Measurements from ENCODE around the gene ADAMTS8. TPM values are rescaled to one million over a fixed set of nuclear protein-coding genes. Genes with fewer than 3 reads are reported as not detected.

ADAMTS8 gene
- total and polyA plus RNA-seq, 10 of the 15 experiments (the other 5 are each of a cell fraction or from before 2014, with no cell fraction given), result not detected

DNA sequence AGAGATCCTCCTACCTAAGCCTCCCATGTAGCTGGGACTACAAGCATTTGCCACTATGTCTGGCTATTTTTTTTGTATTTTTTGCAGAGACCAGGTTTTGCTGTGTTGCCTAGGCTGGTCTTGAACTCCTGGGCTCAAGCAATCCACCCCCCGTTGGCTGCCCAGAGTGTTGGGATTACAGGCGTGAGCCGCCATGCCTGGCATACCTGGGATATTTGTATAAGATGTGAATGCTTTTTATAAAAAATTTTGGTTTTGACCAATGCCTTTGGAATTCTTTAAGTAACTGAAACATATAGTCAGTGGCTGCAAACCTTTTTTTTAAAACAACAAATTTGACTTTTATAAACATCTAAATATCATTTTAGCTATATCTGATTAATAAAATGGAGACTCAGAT, 42.4 kb downstream of the ADAMTS8 start:
- 50% methylated on average over 3 of the region's 3 CpGs for WGBS (ENCODE audit: insufficient coverage, insufficient replicate concordance, low lambda C conversion rate, missing lambda C conversion rate)
- no peak for TF ChIP-seq NR2C2 (IDR thresholded peaks at IDR 0.05; ENCODE audit: borderline replicate concordance, control insufficient read depth, insufficient read length, low read depth)
- POLR2A ChIA-PET, result no interaction called here
- Histone ChIP-seq H3K4me1 (ENCODE audit: control insufficient read depth, insufficient read depth, low read length) (no peaks in the 10 kb centered on the region), H3K9ac (ENCODE audit: control insufficient read depth, insufficient read depth, low read length) (no peak overlapping the region), H3K36me3 (ENCODE audit: control insufficient read depth in 2 of 2, insufficient read depth in 2 of 2, low read length in 1 of 2) (no peaks in the 10 kb centered on the region), H3K4me2 (ENCODE audit: control insufficient read depth, insufficient read depth) (no peak overlapping the region), H3K9me3 (replicated peaks; ENCODE audit: control insufficient read depth, insufficient read depth, low read length) (no peaks in the 10 kb centered on the region), H4K20me1 (ENCODE audit: control insufficient read depth, insufficient read depth) (no peaks in the 10 kb centered on the region), H3K4me3 (no peak overlapping the region), H3K27me3 (replicated peaks in 1 of 2; ENCODE audit: control insufficient read depth in 2 of 2, insufficient read depth in 2 of 2, low read length in 1 of 2) (no peaks in the 10 kb centered on the region; a peak in 2 of 4 replicates), H3K79me2 (ENCODE audit: control insufficient read depth, insufficient read depth, low read length) (no peaks in the 10 kb centered on the region), H2AFZ (ENCODE audit: control insufficient read depth, low read depth, low read length) (no peak overlapping the region), H3K27ac (ENCODE audit: control insufficient read depth, insufficient read depth) (no peak overlapping the region)
- intact Hi-C loops (cut with micrococcal nuclease; ENCODE audit: unreplicated experiment) (no loop called here), in situ Hi-C loops (cut with MboI) (no loop called here)
- CTCF ChIA-PET, result no interaction called here
- ATAC-seq (no peak), DNase-seq (ENCODE audit: low read depth, low spot score) (no peak), FAIRE-seq (no peak)
- RAD21 ChIA-PET (ENCODE audit: unreplicated experiment), result no interaction called here
- BruUV-seq (replicated peaks), result no TSS peak
- SMC1A ChIA-PET (ENCODE audit: uncharacterized antibody, unreplicated experiment), result no interaction called here

DNA sequence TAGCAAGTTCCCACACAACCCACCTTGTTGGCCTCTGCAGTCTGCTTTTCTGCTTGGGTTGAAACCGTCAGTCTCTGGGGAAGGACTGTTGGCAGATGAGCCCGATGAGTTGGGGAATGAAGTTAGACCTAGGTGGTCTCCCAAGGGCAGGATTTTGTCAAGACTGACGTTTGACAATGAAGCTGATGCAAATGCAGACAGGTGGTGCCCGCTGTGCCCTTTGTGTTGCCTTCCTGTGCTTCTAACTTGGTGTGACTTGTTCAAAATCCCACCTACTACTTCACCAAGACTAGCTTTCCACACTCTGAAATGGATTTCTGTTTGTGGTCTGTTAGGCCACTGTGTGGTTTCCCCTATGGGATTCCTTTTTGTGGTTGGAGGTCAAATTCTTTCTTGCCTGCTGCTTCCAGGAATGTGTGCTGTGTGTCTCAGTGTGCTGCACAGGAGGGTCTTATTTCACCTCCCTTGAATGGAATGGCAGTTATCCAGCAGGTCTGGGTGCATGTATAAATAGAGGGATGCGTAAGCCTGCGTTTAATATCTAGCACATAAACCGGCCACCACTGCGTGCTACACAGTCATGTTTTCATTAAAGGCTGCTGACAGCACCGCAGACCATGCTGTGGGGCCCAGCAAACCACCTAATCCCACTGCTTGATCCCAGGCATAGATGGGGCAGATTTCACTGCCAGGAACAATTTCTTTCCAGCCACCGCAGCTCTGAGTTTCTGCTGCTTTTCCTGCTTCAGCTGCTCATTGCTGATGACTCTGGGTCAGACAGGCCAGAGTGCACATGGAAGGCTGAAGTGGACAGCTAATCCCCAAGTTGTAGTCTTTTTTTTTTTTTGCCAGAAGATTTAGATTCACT, 44.8 kb downstream of the ADAMTS8 start:
- SMC1A ChIA-PET (ENCODE audit: uncharacterized antibody, unreplicated experiment), result no interaction called here
- POLR2A ChIA-PET, result no interaction called here
- no peak for FAIRE-seq
- BruUV-seq (replicated peaks), result no TSS peak
- no peak for DNase-seq (ENCODE audit: low read depth, low spot score)
- WGBS (ENCODE audit: insufficient coverage, insufficient replicate concordance, low lambda C conversion rate, missing lambda C conversion rate), result 39% methylated on average over 10 of the region's 10 CpGs
- Histone ChIP-seq H2AFZ (ENCODE audit: control insufficient read depth, low read depth, low read length) (no peak overlapping the region), H3K4me1 (ENCODE audit: control insufficient read depth, insufficient read depth, low read length) (no peaks in the 10 kb centered on the region), H3K79me2 (ENCODE audit: control insufficient read depth, insufficient read depth, low read length) (no peaks in the 10 kb centered on the region), H3K36me3 (ENCODE audit: control insufficient read depth in 2 of 2, insufficient read depth in 2 of 2, low read length in 1 of 2) (no peaks in the 10 kb centered on the region), H3K4me2 (ENCODE audit: control insufficient read depth, insufficient read depth) (no peak overlapping the region), H3K27me3 (replicated peaks in 1 of 2; ENCODE audit: control insufficient read depth in 2 of 2, insufficient read depth in 2 of 2, low read length in 1 of 2) (no peaks in the 10 kb centered on the region; a peak in 2 of 4 replicates), H3K9ac (ENCODE audit: control insufficient read depth, insufficient read depth, low read length) (no peak overlapping the region), H3K27ac (ENCODE audit: control insufficient read depth, insufficient read depth) (no peak overlapping the region), H3K9me3 (replicated peaks; ENCODE audit: control insufficient read depth, insufficient read depth, low read length) (no peaks in the 10 kb centered on the region), H4K20me1 (ENCODE audit: control insufficient read depth, insufficient read depth) (no peaks in the 10 kb centered on the region), H3K4me3 (no peak overlapping the region)
- CTCF ChIA-PET, result no interaction called here
- in situ Hi-C loops (cut with MboI), result no loop called here
- TF ChIP-seq ZNF622 (IDR thresholded peaks at IDR 0.05), result no peak
- TF ChIP-seq, protein P1, sequence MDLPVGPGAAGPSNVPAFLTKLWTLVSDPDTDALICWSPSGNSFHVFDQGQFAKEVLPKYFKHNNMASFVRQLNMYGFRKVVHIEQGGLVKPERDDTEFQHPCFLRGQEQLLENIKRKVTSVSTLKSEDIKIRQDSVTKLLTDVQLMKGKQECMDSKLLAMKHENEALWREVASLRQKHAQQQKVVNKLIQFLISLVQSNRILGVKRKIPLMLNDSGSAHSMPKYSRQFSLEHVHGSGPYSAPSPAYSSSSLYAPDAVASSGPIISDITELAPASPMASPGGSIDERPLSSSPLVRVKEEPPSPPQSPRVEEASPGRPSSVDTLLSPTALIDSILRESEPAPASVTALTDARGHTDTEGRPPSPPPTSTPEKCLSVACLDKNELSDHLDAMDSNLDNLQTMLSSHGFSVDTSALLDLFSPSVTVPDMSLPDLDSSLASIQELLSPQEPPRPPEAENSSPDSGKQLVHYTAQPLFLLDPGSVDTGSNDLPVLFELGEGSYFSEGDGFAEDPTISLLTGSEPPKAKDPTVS (IDR thresholded peaks at IDR 0.05; ENCODE audit: low read depth, low read length), result no peak
- TF ChIP-seq, protein P2, sequence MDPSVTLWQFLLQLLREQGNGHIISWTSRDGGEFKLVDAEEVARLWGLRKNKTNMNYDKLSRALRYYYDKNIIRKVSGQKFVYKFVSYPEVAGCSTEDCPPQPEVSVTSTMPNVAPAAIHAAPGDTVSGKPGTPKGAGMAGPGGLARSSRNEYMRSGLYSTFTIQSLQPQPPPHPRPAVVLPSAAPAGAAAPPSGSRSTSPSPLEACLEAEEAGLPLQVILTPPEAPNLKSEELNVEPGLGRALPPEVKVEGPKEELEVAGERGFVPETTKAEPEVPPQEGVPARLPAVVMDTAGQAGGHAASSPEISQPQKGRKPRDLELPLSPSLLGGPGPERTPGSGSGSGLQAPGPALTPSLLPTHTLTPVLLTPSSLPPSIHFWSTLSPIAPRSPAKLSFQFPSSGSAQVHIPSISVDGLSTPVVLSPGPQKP (IDR thresholded peaks at IDR 0.05; ENCODE audit: low read depth, low read length), result no peak
- no peak for TF ChIP-seq MTA3 (IDR thresholded peaks at IDR 0.05; ENCODE audit: borderline replicate concordance, low read length)
- TF ChIP-seq ZNF24 (IDR thresholded peaks at IDR 0.05), result no peak
- no peak for TF ChIP-seq EP300 (IDR thresholded peaks at IDR 0.05; ENCODE audit: borderline replicate concordance in 1 of 2, control insufficient read depth in 1 of 2, low read depth in 2 of 2, low read length in 2 of 2)
- no peak for TF ChIP-seq ATF7 (IDR thresholded peaks at IDR 0.05; ENCODE audit: low read depth)
- no peak for TF ChIP-seq MEF2B (IDR thresholded peaks at IDR 0.05; ENCODE audit: partially characterized antibody, poor library complexity, severe bottlenecking)
- no peak for TF ChIP-seq MTA2 (IDR thresholded peaks at IDR 0.05; ENCODE audit: low read depth)
- no peak for TF ChIP-seq PAX8 (IDR thresholded peaks at IDR 0.05)
- TF ChIP-seq, protein P3, sequence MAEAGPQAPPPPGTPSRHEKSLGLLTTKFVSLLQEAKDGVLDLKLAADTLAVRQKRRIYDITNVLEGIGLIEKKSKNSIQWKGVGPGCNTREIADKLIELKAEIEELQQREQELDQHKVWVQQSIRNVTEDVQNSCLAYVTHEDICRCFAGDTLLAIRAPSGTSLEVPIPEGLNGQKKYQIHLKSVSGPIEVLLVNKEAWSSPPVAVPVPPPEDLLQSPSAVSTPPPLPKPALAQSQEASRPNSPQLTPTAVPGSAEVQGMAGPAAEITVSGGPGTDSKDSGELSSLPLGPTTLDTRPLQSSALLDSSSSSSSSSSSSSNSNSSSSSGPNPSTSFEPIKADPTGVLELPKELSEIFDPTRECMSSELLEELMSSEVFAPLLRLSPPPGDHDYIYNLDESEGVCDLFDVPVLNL (IDR thresholded peaks at IDR 0.05; ENCODE audit: low read depth, low read length), result no peak
- RAD21 ChIA-PET (ENCODE audit: unreplicated experiment), result interaction anchor here (0.6 kb wide), 1 partner anchor 105 kb away, joined by 3 read pairs; no protein-coding TSS in a partner anchor
- ATAC-seq, result no peak
- intact Hi-C loops (cut with micrococcal nuclease; ENCODE audit: unreplicated experiment), result no loop called here
